Measurements from ENCODE around the gene KCTD8.

The KCTD8 gene

GRCh38 chr4:44160776-44161367, 287.7 kb downstream of the KCTD8 start:
- TF ChIP-seq CTCF (IDR thresholded peaks at IDR 0.05), result no peak
- H3K9me3 ChIP-seq, result no peaks in the 10 kb centered on the region
- H3K4me1 ChIP-seq, result no peaks in the 10 kb centered on the region

GRCh38 chr4:44159991-44160390, 288.6 kb downstream of the KCTD8 start:
- no peaks in the 10 kb centered on the region for H3K9me3 ChIP-seq
- H3K27me3 ChIP-seq, result no peaks in the 10 kb centered on the region
- intact Hi-C loops (cut with DNase I; ENCODE audit: low total_unique reads), result no loop called here
- no peak for DNase-seq
- no peak for TF ChIP-seq CTCF (IDR thresholded peaks at IDR 0.05)
- no peak overlapping the region for H3K27ac ChIP-seq
- no peaks in the 10 kb centered on the region for H3K36me3 ChIP-seq
- H3K4me1 ChIP-seq, result no peaks in the 10 kb centered on the region
- no peak overlapping the region for H3K4me3 ChIP-seq

More at GRCh38 chr4:44160776-44161367, 287.7 kb downstream of the KCTD8 start:
- DNase-seq, result no peak
- Histone ChIP-seq H3K27ac (no peak overlapping the region), H3K4me3 (no peak overlapping the region), H3K27me3 (no peaks in the 10 kb centered on the region), H3K36me3 (no peaks in the 10 kb centered on the region)
- intact Hi-C loops (cut with DNase I; ENCODE audit: low total_unique reads), result no loop called here

- no peak for TF ChIP-seq CTCF (IDR thresholded peaks at IDR 0.05)
- Histone ChIP-seq H3K4me3 (no peak overlapping the region), H3K27ac (no peak overlapping the region), H3K4me1 (no peaks in the 10 kb centered on the region), H3K9me3 (no peaks in the 10 kb centered on the region), H3K27me3 (no peaks in the 10 kb centered on the region), H3K36me3 (no peaks in the 10 kb centered on the region)
- intact Hi-C loops (cut with DNase I; ENCODE audit: low total_unique reads), result no loop called here
- DNase-seq, result no peak
Observed at GRCh38 chr4:44157611-44158277, 290.9 kb downstream of the KCTD8 start.

- H3K4me1 ChIP-seq, result no peaks in the 10 kb centered on the region
- no peak overlapping the region for H3K27ac ChIP-seq
- no peaks in the 10 kb centered on the region for H3K9me3 ChIP-seq
- no peak for TF ChIP-seq CTCF (IDR thresholded peaks at IDR 0.05)
- H3K4me3 ChIP-seq, result no peak overlapping the region
- DNase-seq, result no peak
- intact Hi-C loops (cut with DNase I; ENCODE audit: low total_unique reads), result no loop called here
- no peaks in the 10 kb centered on the region for H3K27me3 ChIP-seq
- no peaks in the 10 kb centered on the region for H3K36me3 ChIP-seq
Observed at GRCh38 chr4:44150091-44150576, 298.5 kb downstream of the KCTD8 start.

GRCh38 chr4:44149282-44149681, 299.3 kb downstream of the KCTD8 start:
- Histone ChIP-seq H3K4me1 (no peaks in the 10 kb centered on the region), H3K36me3 (no peaks in the 10 kb centered on the region), H3K27ac (no peak overlapping the region), H3K9me3 (no peaks in the 10 kb centered on the region), H3K4me3 (no peak overlapping the region), H3K27me3 (no peaks in the 10 kb centered on the region)
- DNase-seq, result no peak
- intact Hi-C loops (cut with DNase I; ENCODE audit: low total_unique reads), result no loop called here
- TF ChIP-seq CTCF (IDR thresholded peaks at IDR 0.05), result no peak
